MM.1S (cell line): Measurements from ENCODE around the gene BMP2K.

Source experiments
- EZH2 ChIP-seq: fragments of 300-600 bp; sonication (generic); optimal IDR thresholded peaks from 2 replicates; pipeline ENCODE3; 2017; ENCODE audit warnings: low read depth, mild to moderate bottlenecking, antibody characterized with exemption, low read length, mixed read lengths
- EZH2phosphoT487 ChIP-seq: fragments of 300-600 bp; sonication (generic); IDR thresholded peaks from 2 replicates; pipeline ENCODE4 v1.6.1; 2018; ENCODE audit warnings: antibody characterized with exemption, low read length
- TF ChIP-seq, protein P1 (sequence below): fragments of 300-600 bp; sonication (generic); IDR thresholded peaks from 2 replicates; pipeline ENCODE4 v1.5.1; 2016; ENCODE audit warnings: antibody characterized with exemption, low read length, mixed read lengths

GRCh38 chr4:78796526-78796925 is 20.4 kb downstream of the BMP2K start:
- TF ChIP-seq, protein P1, sequence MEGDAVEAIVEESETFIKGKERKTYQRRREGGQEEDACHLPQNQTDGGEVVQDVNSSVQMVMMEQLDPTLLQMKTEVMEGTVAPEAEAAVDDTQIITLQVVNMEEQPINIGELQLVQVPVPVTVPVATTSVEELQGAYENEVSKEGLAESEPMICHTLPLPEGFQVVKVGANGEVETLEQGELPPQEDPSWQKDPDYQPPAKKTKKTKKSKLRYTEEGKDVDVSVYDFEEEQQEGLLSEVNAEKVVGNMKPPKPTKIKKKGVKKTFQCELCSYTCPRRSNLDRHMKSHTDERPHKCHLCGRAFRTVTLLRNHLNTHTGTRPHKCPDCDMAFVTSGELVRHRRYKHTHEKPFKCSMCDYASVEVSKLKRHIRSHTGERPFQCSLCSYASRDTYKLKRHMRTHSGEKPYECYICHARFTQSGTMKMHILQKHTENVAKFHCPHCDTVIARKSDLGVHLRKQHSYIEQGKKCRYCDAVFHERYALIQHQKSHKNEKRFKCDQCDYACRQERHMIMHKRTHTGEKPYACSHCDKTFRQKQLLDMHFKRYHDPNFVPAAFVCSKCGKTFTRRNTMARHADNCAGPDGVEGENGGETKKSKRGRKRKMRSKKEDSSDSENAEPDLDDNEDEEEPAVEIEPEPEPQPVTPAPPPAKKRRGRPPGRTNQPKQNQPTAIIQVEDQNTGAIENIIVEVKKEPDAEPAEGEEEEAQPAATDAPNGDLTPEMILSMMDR = no peak
- TF ChIP-seq EZH2phosphoT487 (no peak), EZH2 (no peak)
